GM18873 (cell line): ENCODE data around the gene PKIB.

ENCODE experiments used
- ATAC-seq: cut with Tn5 transposase; IDR thresholded peaks from one replicate; pipeline ENCODE4 v1.9.1; 2021; ENCODE audit warnings: mild to moderate bottlenecking, moderate library complexity, moderate number of reproducible peaks; ENCODE audit not compliant: unreplicated experiment, low FRiP score

The PKIB gene

GRCh38 chr6:122702841-122703240, 92.6 kb downstream of the PKIB start:
- no peak for ATAC-seq

DNA sequence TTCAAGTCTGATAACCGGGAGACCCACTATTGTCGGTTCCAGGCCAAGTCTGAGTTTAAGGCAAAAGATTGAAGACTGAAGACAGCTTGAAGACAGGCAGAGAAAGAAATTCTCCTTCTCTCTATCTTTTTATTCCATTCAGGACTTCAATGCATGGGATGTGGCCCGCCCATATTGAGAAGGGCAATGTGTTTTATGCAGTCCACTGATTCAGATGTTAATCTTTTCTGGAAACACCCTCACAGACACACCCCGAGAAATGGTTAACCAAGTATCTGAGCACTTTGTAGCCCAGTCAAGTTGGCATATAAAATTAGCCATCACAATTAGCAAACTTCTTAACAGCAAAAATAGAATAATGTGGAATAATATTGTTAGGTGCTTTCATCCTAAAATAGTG, 93.9 kb downstream of the PKIB start:
- no peak for ATAC-seq

GRCh38 chr6:122709922-122710512, 99.8 kb downstream of the PKIB start:
- no peak for ATAC-seq

- ATAC-seq, result no peak
Observed at GRCh38 chr6:122710908-122711635, 100.9 kb downstream of the PKIB start.

- no peak for ATAC-seq
Observed at GRCh38 chr6:122712093-122712447, 101.9 kb downstream of the PKIB start.

DNA sequence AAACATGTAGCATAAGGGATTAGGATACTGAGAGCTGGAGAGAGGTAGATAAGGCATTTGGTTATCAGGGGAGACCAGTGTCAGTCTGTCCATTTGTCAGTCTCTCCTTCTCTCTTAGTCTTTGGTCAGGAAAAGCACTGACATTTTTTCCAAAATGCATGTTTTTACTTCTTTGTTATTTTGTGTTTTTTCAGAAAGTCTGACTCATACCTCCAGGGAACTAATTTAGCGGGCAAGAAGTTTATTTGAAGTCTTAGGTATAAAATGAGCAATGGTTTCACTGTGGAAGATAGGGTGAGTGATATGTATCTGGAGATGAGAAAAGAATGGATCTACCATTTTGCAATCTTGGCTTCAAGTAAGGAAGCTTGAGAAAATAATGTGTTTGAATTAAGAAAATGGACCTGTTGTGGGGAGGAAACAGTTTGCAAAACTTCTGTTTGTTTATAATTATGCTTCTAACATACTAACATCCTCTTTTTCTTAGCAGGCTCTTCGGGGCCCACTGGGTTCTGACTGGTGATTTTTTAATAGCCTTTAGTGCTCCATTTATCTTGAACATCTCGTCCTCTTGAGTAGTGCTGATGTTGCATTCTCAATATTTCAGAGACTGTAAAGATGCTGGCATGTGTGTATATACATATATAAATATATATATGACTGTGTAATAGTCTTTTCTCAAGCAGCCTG, 102.4 kb downstream of the PKIB start:
- ATAC-seq, result no peak

- ATAC-seq, result no peak
Observed at GRCh38 chr6:122713138-122713537, 102.9 kb downstream of the PKIB start.

GRCh38 chr6:122714059-122714458, 103.9 kb downstream of the PKIB start:
- no peak for ATAC-seq

DNA sequence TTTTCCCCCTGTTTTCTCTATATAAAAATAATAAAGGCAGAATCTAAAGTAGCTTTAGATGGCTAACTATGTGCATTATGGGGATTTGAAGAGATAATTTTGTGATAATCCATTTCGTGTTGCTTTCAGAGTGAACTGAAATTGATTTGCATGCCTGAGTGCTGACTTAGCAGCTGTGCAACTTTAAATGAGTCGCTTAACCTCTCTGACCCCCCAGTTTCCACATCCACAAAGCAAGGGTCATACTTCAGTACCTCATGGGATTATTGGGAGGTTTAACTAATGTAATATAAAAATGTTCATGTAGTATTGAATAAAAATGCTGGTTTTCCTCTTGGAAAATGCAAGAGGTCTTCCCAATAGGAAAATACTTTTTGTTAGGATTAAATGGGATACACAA, 105.5 kb downstream of the PKIB start:
- ATAC-seq, result no peak

DNA sequence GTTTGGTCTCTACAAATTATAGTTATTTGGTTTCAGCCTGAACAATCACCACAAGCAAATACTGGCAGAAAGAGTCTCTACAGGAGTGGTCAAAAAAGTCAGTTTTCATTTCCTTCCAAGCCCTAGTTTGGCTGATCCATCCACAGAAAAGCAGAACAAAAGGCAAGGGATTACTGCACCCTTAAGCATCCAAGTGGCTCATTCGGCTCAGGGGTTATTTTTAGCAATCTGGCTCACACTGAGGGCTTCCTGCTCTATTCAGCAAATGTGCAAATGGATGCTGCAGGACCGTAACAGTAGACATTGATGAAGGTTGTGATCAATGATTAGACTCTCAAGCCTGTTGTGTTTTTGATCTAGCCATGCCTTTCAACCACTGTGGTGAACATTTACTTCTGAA, 107.1 kb downstream of the PKIB start:
- no peak for ATAC-seq

DNA sequence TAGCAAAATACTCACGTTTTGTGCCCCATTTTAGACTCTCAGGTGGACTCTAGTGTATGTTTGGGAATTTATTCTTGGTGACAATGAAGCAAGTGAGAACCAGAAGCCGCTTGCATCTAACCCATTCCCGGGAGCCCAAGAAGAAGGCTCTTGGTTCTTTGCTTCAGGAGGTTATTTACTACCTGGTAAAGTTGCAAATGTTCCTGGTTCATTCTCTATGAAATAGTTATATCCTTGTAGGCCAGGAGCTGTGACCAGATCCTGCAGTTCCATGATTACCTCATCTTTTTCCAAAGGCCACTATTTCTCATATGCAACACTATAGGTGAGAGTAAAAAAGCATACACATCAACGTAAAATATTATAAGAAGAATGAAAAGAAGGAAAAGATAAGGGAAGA, 108.4 kb downstream of the PKIB start:
- no peak for ATAC-seq

- no peak for ATAC-seq
Observed at GRCh38 chr6:122719176-122719575, 109.0 kb downstream of the PKIB start.

- no peak for ATAC-seq
Observed at GRCh38 chr6:122722746-122723145, 112.5 kb downstream of the PKIB start.

GRCh38 chr6:122726649-122727048, 116.4 kb downstream of the PKIB start:
- no peak for ATAC-seq

DNA sequence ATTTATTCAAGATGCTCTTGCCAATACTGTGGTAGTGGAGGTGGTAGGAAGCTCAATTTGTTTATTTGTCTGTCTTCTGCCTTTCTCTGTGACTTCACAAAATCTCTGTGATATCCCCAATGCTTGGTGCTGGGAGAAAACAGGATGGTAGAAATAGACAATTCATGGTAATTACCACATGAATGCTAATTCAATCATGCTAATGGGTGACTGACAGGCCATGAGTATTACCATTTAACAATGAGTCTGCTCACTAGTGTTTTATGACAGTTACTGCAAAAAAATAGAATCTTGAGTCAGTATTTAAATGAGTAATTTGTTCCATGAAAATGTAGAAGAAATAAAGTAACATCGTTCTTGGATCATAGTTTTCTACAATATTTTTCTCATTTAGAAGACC, 117.0 kb downstream of the PKIB start:
- no peak for ATAC-seq

- no peak for ATAC-seq
Observed at GRCh38 chr6:122730334-122730733, 120.1 kb downstream of the PKIB start.

DNA sequence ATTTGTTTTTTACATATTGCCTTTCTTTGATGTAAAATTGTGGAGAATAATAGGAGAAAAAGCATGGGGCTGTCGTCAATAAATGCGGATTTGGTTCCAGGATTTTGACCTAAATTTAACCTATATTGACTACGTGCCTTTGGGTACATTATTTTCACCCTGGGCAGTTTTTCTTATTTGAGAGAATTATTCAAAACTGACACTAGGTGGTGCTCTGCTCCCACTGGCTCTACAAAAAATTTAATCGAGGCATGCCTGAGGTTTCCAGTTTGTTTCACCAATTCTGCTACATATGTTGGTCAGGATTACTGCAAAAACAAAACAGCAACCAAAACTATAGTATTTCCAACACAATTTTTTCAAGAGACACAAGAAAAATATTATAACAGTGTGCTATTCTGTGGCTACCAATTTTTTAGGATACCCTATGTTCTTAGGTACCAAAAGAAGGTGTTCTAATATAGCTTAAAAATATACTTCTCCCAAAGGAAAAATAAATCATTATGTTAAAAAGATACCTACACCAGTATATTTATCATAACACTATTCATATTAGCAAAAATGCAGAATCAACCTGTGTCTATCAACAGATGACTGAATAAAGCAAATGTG, 120.7 kb downstream of the PKIB start:
- no peak for ATAC-seq

DNA sequence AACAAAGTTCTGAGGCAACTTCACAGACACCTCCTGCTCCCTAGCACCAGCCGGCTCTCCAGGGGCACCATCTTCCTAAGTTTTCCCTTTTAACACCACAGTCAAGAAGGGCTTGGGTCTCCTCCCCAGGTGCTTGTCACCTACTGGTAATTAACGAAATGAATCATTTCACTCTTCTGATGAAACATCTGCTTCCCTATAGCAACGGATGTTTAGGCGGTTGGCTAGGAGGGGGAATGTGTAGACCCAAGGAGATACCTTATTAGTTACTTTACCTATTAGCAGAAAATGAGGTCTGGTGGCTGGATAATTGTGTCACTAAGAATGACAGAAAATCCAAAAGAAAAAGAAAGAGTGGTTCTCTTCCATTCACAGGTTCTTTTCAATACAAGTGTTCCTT, 123.1 kb downstream of the PKIB start:
- ATAC-seq, result no peak

DNA sequence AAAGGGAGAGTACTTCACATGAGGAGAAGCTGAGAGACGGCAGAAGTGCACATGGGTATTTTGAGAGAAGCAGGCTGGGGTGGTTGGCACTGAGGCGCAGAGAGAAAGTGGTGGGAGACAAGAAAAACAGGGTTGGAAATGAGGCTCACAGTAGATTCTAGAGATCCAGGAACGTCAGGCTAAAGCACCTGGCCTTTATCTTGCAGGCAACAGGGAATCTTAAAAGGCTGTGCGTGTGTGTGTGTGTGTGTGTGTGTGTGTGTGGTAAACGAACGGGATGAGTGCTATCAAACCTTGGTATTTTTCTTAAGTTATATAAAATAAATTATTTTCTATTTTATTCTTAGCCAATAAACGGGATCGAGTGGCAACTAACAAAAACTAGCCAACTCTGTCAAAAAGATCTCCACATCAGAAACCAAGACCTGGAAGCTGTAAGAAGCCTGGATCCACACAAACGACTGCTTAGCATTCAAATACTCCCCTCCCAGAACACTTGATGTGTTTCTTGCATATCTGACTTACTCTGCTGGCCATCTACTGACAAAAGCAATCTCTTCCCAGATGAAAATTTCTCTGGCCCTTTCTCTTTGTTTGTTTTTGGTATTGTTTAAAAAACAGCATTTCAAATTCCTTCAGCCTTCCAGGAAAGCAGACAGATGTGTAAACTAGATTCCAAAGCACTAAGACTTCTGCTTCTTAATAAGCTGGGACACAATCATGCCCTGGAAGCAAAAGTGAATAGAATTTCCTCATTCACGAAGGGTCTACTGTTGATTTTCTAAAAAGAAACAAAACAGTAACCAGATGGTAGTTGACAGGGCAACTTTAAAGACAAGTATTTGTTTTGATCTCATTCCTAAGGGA, 124.6 kb downstream of the PKIB start:
- ATAC-seq, result no peak

DNA sequence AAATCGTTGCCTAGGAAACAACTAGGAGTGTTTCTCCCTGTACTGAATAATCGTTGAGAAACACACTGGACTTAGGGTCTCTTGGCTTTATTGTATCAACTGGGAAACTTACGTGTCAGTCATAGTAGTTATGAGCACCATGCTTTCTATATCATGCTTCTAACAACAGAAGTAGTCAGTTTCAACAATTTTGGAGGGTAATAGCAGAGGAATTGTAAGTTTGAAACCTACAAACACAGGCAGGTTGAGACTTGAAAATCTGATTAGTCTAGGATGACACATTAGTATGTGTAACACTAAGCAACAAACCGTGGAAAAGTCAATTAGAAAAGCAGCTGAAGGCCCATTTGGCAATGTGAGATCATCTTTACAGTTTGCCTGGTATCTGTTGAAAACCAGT, 125.4 kb downstream of the PKIB start:
- ATAC-seq, result no peak

DNA sequence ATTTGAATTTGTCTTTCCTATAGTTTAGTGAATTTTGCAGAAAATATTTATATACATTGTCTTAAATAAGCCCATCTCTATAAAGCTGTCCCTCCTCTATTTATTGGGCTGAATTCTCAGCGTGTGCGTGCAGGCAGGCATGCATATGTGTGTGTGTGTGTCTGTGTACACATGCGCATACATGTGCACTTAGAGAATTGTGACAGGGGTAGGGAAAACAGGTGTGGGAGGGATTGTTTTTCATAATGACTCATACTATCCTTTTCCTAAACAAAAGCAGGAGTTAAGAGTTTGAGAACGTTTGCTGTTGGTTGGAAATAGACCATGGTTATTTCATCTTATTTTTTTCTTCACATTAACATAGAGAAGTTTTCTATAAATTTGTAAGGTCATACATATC, 126.0 kb downstream of the PKIB start:
- ATAC-seq, result no peak
